Measurements from ENCODE around the gene CBR3. TPM values are rescaled to one million over a fixed set of nuclear protein-coding genes. Genes with fewer than 3 reads are reported as not detected.
A peak's percentile ranks its signal among the peaks of the same experiment; 100 is the strongest.

Gene CBR3
- total RNA-seq, 1 experiment from 2014 or later: 20.1 TPM

DNA sequence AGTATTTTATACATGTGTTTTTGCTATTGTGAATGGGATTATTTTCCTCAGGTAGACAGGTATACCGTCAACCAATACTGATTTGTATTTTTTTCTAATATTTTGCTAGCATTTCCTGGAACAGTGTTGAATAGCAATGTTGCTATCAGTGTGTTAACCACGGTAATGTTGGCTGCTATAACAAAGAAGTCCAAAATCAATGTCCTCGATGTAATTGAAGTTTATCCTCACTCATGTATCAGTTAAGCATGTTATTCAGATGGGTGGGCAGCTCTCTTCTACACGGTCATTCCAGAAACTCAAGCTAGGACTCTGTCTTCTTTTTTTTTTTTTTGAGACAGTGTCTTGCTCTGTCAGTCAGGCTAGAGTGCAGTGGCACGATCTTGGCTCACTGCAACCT, 46.1 kb downstream of the CBR3 start:
- H3K36me3 ChIP-seq (ENCODE audit: low read depth): no peaks in the 10 kb centered on the region
- no peak for DNase-seq
- no peak overlapping the region for H3K4me3 ChIP-seq
- H3K79me2 ChIP-seq (ENCODE audit: low read depth): no peaks in the 10 kb centered on the region
- intact Hi-C loops (cut with micrococcal nuclease; ENCODE audit: unreplicated experiment): no loop called here
- no TSS peak for BruUV-seq (replicated peaks)
- H3F3A ChIP-seq (ENCODE audit: insufficient read depth, low read depth): no peaks in the 10 kb centered on the region
- H2AFZ ChIP-seq: no peak overlapping the region
- ChIA-PET CTCF (no interaction called here), POLR2A (ENCODE audit: unreplicated experiment) (interaction anchor here (0.7 kb wide), 1 partner anchor 157 kb away, joined by 3 read pairs; no protein-coding TSS in a partner anchor)
- no peaks in the 10 kb centered on the region for H3K9me2 ChIP-seq (ENCODE audit: insufficient read depth)
- H3K4me2 ChIP-seq: no peak overlapping the region
- peaks cover 8% of the 10 kb centered on the region; the same call in 1 of the 2 replicates for H3K4me1 ChIP-seq (replicated peaks; ENCODE audit: insufficient read depth)
- H3K27ac ChIP-seq: no peak overlapping the region
- H3K9me3 ChIP-seq (ENCODE audit: insufficient read depth, low read depth): no peaks in the 10 kb centered on the region
- TF ChIP-seq, protein P1, sequence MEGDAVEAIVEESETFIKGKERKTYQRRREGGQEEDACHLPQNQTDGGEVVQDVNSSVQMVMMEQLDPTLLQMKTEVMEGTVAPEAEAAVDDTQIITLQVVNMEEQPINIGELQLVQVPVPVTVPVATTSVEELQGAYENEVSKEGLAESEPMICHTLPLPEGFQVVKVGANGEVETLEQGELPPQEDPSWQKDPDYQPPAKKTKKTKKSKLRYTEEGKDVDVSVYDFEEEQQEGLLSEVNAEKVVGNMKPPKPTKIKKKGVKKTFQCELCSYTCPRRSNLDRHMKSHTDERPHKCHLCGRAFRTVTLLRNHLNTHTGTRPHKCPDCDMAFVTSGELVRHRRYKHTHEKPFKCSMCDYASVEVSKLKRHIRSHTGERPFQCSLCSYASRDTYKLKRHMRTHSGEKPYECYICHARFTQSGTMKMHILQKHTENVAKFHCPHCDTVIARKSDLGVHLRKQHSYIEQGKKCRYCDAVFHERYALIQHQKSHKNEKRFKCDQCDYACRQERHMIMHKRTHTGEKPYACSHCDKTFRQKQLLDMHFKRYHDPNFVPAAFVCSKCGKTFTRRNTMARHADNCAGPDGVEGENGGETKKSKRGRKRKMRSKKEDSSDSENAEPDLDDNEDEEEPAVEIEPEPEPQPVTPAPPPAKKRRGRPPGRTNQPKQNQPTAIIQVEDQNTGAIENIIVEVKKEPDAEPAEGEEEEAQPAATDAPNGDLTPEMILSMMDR (conservative IDR thresholded peaks at IDR 0.05): no peak
- TF ChIP-seq EZH2 (IDR thresholded peaks at IDR 0.05; ENCODE audit: low read depth): no peak
- no peaks in the 10 kb centered on the region for H3K27me3 ChIP-seq (ENCODE audit: insufficient read depth, low read depth)
- H4K20me1 ChIP-seq (ENCODE audit: insufficient read depth): no peaks in the 10 kb centered on the region

GRCh38 chr21:36183144-36183795, 48.4 kb downstream of the CBR3 start:
- no peak for TF ChIP-seq EZH2 (IDR thresholded peaks at IDR 0.05; ENCODE audit: low read depth)
- TF ChIP-seq, protein P1 (conservative IDR thresholded peaks at IDR 0.05): no peak
- intact Hi-C loops (cut with micrococcal nuclease; ENCODE audit: unreplicated experiment): no loop called here
- Histone ChIP-seq H3K4me2 (0 out of 2 replicates have a peak overlapping the region, but pooled peaks have one; percentile 24), H3K79me2 (ENCODE audit: low read depth) (no peaks in the 10 kb centered on the region), H3K27ac (no peak overlapping the region), H3K4me1 (replicated peaks; ENCODE audit: insufficient read depth) (peaks cover 28% of the 10 kb centered on the region), H3K9me3 (ENCODE audit: insufficient read depth, low read depth) (no peaks in the 10 kb centered on the region), H4K20me1 (ENCODE audit: insufficient read depth) (no peaks in the 10 kb centered on the region), H3K4me3 (no peak overlapping the region), H3K36me3 (ENCODE audit: low read depth) (no peaks in the 10 kb centered on the region), H3K9me2 (ENCODE audit: insufficient read depth) (no peaks in the 10 kb centered on the region), H3K27me3 (ENCODE audit: insufficient read depth, low read depth) (no peaks in the 10 kb centered on the region), H2AFZ (no peak overlapping the region), H3F3A (ENCODE audit: insufficient read depth, low read depth) (peaks cover 13% of the 10 kb centered on the region)
- BruUV-seq (replicated peaks): no TSS peak
- DNase-seq: peak in 1 of 2 experiments; percentile 70
- CTCF ChIA-PET: no interaction called here
- POLR2A ChIA-PET (ENCODE audit: unreplicated experiment): no interaction called here

GRCh38 chr21:36184545-36184944, 49.7 kb downstream of the CBR3 start:
- Histone ChIP-seq H3K27me3 (ENCODE audit: insufficient read depth, low read depth) (no peaks in the 10 kb centered on the region), H3K27ac (no peak overlapping the region), H4K20me1 (ENCODE audit: insufficient read depth) (no peaks in the 10 kb centered on the region), H3K9me3 (ENCODE audit: insufficient read depth, low read depth) (no peaks in the 10 kb centered on the region), H3K4me3 (no peak overlapping the region), H3K36me3 (ENCODE audit: low read depth) (no peaks in the 10 kb centered on the region), H2AFZ (no peak overlapping the region), H3F3A (ENCODE audit: insufficient read depth, low read depth) (peaks cover 25% of the 10 kb centered on the region), H3K9me2 (ENCODE audit: insufficient read depth) (no peaks in the 10 kb centered on the region), H3K4me2 (no peak overlapping the region), H3K4me1 (replicated peaks; ENCODE audit: insufficient read depth) (peaks cover 40% of the 10 kb centered on the region), H3K79me2 (ENCODE audit: low read depth) (no peaks in the 10 kb centered on the region)
- TF ChIP-seq EZH2 (IDR thresholded peaks at IDR 0.05; ENCODE audit: low read depth): no peak
- TF ChIP-seq, protein P1 (conservative IDR thresholded peaks at IDR 0.05): no peak
- POLR2A ChIA-PET (ENCODE audit: unreplicated experiment): no interaction called here
- BruUV-seq (replicated peaks): no TSS peak
- no peak for DNase-seq
- CTCF ChIA-PET: no interaction called here
- intact Hi-C loops (cut with micrococcal nuclease; ENCODE audit: unreplicated experiment): no loop called here

Measured in PC-9 (cell line).